K562 (cell line): ENCODE measurements around the gene PLA2G2C. TPM values are rescaled to one million over a fixed set of nuclear protein-coding genes. Genes with fewer than 3 reads are reported as not detected.

Experiments
- ATF7 ChIP-seq: fragments of 450-650 bp; IDR thresholded peaks from 2 replicates; pipeline ENCODE4 v1.7.1; 2014; ENCODE audit warnings: mild to moderate bottlenecking, moderate library complexity
- ETV5 ChIP-seq: sonication (generic); formaldehyde crosslinking; IDR thresholded peaks from 2 replicates; pipeline ENCODE4 v1.4.0; 2020; ENCODE audit warnings: low read depth, mild to moderate bottlenecking, missing genetic modification reagents
- GATA2 ChIP-seq: sonication (generic); formaldehyde crosslinking; IDR thresholded peaks from 2 replicates; pipeline ENCODE4 v1.4.0; 2020; ENCODE audit warnings: mild to moderate bottlenecking, missing genetic modification reagents
- HNRNPUL1 ChIP-seq: fragments of 200-400 bp; formaldehyde crosslinking; IDR thresholded peaks from 2 replicates; pipeline ENCODE4 v1.6.1; 2017; ENCODE audit warnings: low read length
- NBN ChIP-seq: fragments of 450-650 bp; IDR thresholded peaks from 2 replicates; pipeline ENCODE4 v1.6.1; 2016; ENCODE audit warnings: low read depth, mild to moderate bottlenecking
- TSC22D4 ChIP-seq: fragments of 450-650 bp; IDR thresholded peaks from 2 replicates; pipeline ENCODE4 v1.6.1; 2016; ENCODE audit warnings: missing genetic modification characterization, missing biosample characterization, control low read depth
- polyA plus RNA-seq, 8 experiments: library from polyadenylated mRNA; depleted of rRNA in 4 of 8; stranded (reverse) in 5 of 8; unstranded in 3 of 8; fragments of >200 nt; fragmentation: Nextera tagmentation in 2 of 8; fragmentation: Illumina TruSeq in 1 of 8; extraction: Ambion mirVana in 2 of 8; extraction: Trizol in 1 of 8; gene quantifications; 2 replicates each; pipeline versions ENCODE4 v1.2.1 to v1.2.3, GENCODE V29; 2011 to 2014; ENCODE audit warnings: inconsistent platforms in 1 of 8, missing spikeins in 1 of 8
- total RNA-seq, 7 experiments: library from RNA; depleted of rRNA in 6 of 7; stranded (reverse); fragments of >200 nt in 6 of 7; fragmentation: Illumina TruSeq in 2 of 7; extraction: Trizol in 2 of 7; gene quantifications; 2 replicates each; pipeline versions ENCODE4 v1.2.1 to v1.2.3, GENCODE V29; 2011 to 2021; ENCODE audit warnings: low replicate concordance in 1 of 7
- TF ChIP-seq, protein P1 (sequence below), 2 experiments: fragments of 450-650 bp in 1 of 2; sonication (generic) in 1 of 2; formaldehyde crosslinking in 1 of 2; IDR thresholded peaks in 1 of 2; conservative IDR thresholded peaks in 1 of 2; 2 replicates each; pipeline versions ENCODE4 v1.6.1 to v1.8.1; 2016 to 2023; ENCODE audit warnings: mild to moderate bottlenecking in 2 of 2, moderate library complexity in 2 of 2, inconsistent platforms in 1 of 2, missing genetic modification reagents in 1 of 2
- TF ChIP-seq, protein P2 (sequence below): fragments of 450-650 bp; IDR thresholded peaks from 2 replicates; pipeline ENCODE4 v1.6.1; 2016; ENCODE audit warnings: mild to moderate bottlenecking, moderate library complexity
- TF ChIP-seq, protein P3 (sequence below): fragments of 450-650 bp; formaldehyde crosslinking; conservative IDR thresholded peaks from 2 replicates; pipeline ENCODE4 v1.4.0; 2022; ENCODE audit warnings: mild to moderate bottlenecking, missing genetic modification characterization
- TF ChIP-seq, protein P4 (sequence below): sonication (generic); formaldehyde crosslinking; IDR thresholded peaks from 2 replicates; pipeline ENCODE4 v1.8.0; 2022; ENCODE audit warnings: mild to moderate bottlenecking, missing genetic modification reagents
- TF ChIP-seq, protein P5 (sequence below): sonication (generic); formaldehyde crosslinking; IDR thresholded peaks from 2 replicates; pipeline ENCODE4 v1.9.0; 2022; ENCODE audit warnings: mild to moderate bottlenecking, missing genetic modification reagents

The PLA2G2C gene
- total and polyA plus RNA-seq, 9 of the 15 experiments (the other 6 are each of a cell fraction or from before 2014, with no cell fraction given), result 0.14 to 0.49 (median 0.21) TPM

DNA sequence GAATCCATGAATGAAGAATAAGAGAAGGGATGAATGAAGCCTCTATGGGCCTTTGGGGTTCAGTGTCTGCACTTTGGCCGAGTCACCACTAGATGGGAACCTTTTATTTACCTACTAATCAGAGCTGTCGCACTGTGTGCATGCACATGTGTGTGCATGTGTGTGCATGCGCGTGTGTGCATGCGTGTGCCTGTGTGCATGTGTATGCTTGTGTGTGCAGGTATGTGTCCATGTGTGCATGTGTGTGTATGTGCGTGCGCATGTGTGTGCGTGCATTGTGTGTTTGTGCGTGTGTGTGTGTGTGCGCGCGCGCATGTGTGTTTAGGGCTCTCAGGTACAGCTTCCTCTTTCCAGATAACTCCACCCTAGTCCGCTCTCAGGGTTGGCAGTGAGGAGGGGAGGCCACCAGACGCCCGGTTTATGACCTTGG, 20.8 kb downstream of the PLA2G2C start (continued):
- TF ChIP-seq, protein P1, sequence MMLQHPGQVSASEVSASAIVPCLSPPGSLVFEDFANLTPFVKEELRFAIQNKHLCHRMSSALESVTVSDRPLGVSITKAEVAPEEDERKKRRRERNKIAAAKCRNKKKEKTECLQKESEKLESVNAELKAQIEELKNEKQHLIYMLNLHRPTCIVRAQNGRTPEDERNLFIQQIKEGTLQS (IDR thresholded peaks at IDR 0.05), result no peak
- TF ChIP-seq, protein P1 (CRISPR knock-in tag; conservative IDR thresholded peaks at IDR 0.05), result no peak
- TF ChIP-seq, protein P2, sequence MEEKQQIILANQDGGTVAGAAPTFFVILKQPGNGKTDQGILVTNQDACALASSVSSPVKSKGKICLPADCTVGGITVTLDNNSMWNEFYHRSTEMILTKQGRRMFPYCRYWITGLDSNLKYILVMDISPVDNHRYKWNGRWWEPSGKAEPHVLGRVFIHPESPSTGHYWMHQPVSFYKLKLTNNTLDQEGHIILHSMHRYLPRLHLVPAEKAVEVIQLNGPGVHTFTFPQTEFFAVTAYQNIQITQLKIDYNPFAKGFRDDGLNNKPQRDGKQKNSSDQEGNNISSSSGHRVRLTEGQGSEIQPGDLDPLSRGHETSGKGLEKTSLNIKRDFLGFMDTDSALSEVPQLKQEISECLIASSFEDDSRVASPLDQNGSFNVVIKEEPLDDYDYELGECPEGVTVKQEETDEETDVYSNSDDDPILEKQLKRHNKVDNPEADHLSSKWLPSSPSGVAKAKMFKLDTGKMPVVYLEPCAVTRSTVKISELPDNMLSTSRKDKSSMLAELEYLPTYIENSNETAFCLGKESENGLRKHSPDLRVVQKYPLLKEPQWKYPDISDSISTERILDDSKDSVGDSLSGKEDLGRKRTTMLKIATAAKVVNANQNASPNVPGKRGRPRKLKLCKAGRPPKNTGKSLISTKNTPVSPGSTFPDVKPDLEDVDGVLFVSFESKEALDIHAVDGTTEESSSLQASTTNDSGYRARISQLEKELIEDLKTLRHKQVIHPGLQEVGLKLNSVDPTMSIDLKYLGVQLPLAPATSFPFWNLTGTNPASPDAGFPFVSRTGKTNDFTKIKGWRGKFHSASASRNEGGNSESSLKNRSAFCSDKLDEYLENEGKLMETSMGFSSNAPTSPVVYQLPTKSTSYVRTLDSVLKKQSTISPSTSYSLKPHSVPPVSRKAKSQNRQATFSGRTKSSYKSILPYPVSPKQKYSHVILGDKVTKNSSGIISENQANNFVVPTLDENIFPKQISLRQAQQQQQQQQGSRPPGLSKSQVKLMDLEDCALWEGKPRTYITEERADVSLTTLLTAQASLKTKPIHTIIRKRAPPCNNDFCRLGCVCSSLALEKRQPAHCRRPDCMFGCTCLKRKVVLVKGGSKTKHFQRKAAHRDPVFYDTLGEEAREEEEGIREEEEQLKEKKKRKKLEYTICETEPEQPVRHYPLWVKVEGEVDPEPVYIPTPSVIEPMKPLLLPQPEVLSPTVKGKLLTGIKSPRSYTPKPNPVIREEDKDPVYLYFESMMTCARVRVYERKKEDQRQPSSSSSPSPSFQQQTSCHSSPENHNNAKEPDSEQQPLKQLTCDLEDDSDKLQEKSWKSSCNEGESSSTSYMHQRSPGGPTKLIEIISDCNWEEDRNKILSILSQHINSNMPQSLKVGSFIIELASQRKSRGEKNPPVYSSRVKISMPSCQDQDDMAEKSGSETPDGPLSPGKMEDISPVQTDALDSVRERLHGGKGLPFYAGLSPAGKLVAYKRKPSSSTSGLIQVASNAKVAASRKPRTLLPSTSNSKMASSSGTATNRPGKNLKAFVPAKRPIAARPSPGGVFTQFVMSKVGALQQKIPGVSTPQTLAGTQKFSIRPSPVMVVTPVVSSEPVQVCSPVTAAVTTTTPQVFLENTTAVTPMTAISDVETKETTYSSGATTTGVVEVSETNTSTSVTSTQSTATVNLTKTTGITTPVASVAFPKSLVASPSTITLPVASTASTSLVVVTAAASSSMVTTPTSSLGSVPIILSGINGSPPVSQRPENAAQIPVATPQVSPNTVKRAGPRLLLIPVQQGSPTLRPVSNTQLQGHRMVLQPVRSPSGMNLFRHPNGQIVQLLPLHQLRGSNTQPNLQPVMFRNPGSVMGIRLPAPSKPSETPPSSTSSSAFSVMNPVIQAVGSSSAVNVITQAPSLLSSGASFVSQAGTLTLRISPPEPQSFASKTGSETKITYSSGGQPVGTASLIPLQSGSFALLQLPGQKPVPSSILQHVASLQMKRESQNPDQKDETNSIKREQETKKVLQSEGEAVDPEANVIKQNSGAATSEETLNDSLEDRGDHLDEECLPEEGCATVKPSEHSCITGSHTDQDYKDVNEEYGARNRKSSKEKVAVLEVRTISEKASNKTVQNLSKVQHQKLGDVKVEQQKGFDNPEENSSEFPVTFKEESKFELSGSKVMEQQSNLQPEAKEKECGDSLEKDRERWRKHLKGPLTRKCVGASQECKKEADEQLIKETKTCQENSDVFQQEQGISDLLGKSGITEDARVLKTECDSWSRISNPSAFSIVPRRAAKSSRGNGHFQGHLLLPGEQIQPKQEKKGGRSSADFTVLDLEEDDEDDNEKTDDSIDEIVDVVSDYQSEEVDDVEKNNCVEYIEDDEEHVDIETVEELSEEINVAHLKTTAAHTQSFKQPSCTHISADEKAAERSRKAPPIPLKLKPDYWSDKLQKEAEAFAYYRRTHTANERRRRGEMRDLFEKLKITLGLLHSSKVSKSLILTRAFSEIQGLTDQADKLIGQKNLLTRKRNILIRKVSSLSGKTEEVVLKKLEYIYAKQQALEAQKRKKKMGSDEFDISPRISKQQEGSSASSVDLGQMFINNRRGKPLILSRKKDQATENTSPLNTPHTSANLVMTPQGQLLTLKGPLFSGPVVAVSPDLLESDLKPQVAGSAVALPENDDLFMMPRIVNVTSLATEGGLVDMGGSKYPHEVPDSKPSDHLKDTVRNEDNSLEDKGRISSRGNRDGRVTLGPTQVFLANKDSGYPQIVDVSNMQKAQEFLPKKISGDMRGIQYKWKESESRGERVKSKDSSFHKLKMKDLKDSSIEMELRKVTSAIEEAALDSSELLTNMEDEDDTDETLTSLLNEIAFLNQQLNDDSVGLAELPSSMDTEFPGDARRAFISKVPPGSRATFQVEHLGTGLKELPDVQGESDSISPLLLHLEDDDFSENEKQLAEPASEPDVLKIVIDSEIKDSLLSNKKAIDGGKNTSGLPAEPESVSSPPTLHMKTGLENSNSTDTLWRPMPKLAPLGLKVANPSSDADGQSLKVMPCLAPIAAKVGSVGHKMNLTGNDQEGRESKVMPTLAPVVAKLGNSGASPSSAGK, result peak; percentile 27
- TF ChIP-seq GATA2 (CRISPR knock-in tag), result no peak
- TF ChIP-seq NBN, result no peak
- TF ChIP-seq HNRNPUL1, result no peak
- peak; percentile 40; the same call in 1 of the 2 replicates for TF ChIP-seq ETV5 (CRISPR knock-in tag)
- TF ChIP-seq TSC22D4, result no peak
- TF ChIP-seq, protein P3, sequence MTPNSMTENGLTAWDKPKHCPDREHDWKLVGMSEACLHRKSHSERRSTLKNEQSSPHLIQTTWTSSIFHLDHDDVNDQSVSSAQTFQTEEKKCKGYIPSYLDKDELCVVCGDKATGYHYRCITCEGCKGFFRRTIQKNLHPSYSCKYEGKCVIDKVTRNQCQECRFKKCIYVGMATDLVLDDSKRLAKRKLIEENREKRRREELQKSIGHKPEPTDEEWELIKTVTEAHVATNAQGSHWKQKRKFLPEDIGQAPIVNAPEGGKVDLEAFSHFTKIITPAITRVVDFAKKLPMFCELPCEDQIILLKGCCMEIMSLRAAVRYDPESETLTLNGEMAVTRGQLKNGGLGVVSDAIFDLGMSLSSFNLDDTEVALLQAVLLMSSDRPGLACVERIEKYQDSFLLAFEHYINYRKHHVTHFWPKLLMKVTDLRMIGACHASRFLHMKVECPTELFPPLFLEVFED (CRISPR knock-in tag), result no peak; the same call in 1 of the 2 replicates
- TF ChIP-seq ATF7, result no peak
- TF ChIP-seq, protein P4, sequence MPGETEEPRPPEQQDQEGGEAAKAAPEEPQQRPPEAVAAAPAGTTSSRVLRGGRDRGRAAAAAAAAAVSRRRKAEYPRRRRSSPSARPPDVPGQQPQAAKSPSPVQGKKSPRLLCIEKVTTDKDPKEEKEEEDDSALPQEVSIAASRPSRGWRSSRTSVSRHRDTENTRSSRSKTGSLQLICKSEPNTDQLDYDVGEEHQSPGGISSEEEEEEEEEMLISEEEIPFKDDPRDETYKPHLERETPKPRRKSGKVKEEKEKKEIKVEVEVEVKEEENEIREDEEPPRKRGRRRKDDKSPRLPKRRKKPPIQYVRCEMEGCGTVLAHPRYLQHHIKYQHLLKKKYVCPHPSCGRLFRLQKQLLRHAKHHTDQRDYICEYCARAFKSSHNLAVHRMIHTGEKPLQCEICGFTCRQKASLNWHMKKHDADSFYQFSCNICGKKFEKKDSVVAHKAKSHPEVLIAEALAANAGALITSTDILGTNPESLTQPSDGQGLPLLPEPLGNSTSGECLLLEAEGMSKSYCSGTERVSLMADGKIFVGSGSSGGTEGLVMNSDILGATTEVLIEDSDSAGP (CRISPR knock-in tag), result no peak
- TF ChIP-seq, protein P5, sequence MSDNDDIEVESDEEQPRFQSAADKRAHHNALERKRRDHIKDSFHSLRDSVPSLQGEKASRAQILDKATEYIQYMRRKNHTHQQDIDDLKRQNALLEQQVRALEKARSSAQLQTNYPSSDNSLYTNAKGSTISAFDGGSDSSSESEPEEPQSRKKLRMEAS (CRISPR knock-in tag), result peak; percentile 58
